Duodenal mucosa (tissue), 2 donors: ENCODE measurements around the gene PHF19.

Experiments used
- H3K27ac ChIP-seq: one replicate; pipeline ENCODE4 v1.7.0; 2013; ENCODE audit warnings: low read depth, low read length
- H3K27me3 ChIP-seq, 2 donors: one replicate each; pipeline ENCODE4 v1.7.0; 2013; ENCODE audit warnings: low read length in 2 of 2, control low read depth in 1 of 2; ENCODE audit not compliant: insufficient read depth in 2 of 2, control insufficient read depth in 1 of 2
- H3K36me3 ChIP-seq, 2 donors: one replicate each; pipeline ENCODE4 v1.7.0; 2013; ENCODE audit warnings: low read length in 2 of 2, control low read depth in 1 of 2; ENCODE audit not compliant: insufficient read depth in 2 of 2, control insufficient read depth in 1 of 2
- H3K4me1 ChIP-seq, 2 donors: one replicate each; pipeline ENCODE4 v1.7.0; 2013; ENCODE audit warnings: low read length in 2 of 2, control low read depth in 1 of 2; ENCODE audit not compliant: insufficient read depth in 2 of 2, control insufficient read depth in 1 of 2
- H3K4me3 ChIP-seq, 2 donors: one replicate each; pipeline ENCODE4 v1.7.0; 2013; ENCODE audit warnings: low read length in 2 of 2, low read depth in 1 of 2
- H3K9ac ChIP-seq, 2 donors: one replicate each; pipeline ENCODE4 v1.7.0; 2013; ENCODE audit warnings: low read length in 2 of 2, low read depth in 1 of 2
- H3K9me3 ChIP-seq, 2 donors: one replicate each; pipeline ENCODE4 v1.7.0; 2013; ENCODE audit warnings: low read length in 2 of 2, control low read depth in 1 of 2; ENCODE audit not compliant: control insufficient read depth in 1 of 2

The PHF19 gene

DNA sequence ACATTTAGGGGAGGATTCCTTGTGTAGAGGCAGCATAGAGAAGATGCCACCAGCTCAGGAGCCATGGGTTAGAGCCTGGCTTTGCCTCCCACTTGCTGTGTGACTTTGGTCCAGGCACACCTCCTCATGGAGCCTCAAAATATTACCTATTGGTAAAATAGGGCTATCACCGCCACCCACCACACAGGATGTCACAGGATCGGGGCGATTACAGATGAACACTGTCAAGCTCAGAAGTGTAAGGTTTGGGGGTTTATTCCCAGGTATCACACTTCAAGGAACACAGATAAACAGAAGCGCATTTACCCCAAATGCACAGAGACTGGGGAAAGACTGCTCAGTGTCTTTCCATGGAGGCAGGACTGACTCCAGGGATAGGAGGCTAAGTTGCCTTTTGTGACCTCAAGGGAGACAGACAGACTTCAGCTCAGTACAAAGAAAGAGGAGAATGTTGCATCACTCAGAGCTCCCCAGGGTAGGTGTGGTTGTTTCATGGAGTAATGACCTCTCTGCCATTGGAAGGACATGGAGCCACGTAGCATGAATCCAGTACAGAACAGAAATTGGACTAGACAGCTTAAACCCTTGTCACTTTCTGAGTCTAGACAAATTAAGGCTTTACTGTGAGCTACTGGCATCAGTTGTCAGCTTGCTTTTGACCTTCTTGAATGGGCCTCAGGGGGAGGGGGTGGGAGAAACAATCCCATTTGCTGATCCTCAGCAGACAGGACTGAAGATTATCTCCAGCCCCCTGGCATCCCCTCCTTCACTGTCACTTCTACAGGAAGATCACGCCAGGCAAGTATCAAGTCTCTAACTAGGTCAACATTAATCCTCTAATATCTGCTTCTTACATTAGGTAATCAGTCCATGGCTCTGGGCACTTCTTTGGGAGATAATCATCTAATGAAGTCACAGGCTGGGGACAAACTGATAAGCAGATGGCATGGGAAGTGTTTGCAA is 43.1 kb upstream of the PHF19 start:
- H3K4me1 ChIP-seq: peaks cover 0 to 10% of the 10 kb centered on the region in 2 donors
- H3K36me3 ChIP-seq: no peaks in the 10 kb centered on the region
- H3K27me3 ChIP-seq: no peaks in the 10 kb centered on the region
- H3K27ac ChIP-seq: no peak overlapping the region
- H3K9me3 ChIP-seq: no peaks in the 10 kb centered on the region
- H3K9ac ChIP-seq: peak overlapping the region in 1 of 2 donors; percentile 41
- no peak overlapping the region for H3K4me3 ChIP-seq

GRCh38 chr9:120918931-120919842 is 42.2 kb upstream of the PHF19 start:
- Histone ChIP-seq H3K4me3 (no peak overlapping the region), H3K27ac (peak overlapping the region; percentile 22), H3K4me1 (peaks cover 0 to 14% of the 10 kb centered on the region in 2 donors), H3K27me3 (no peaks in the 10 kb centered on the region), H3K9me3 (no peaks in the 10 kb centered on the region), H3K9ac (peak overlapping the region in 1 of 2 donors; percentile 26), H3K36me3 (no peaks in the 10 kb centered on the region)

- no peak overlapping the region for H3K9ac ChIP-seq
- H3K9me3 ChIP-seq: no peaks in the 10 kb centered on the region
- H3K4me1 ChIP-seq: peaks cover 0 to 14% of the 10 kb centered on the region in 2 donors
Measured at GRCh38 chr9:120917929-120918762, 41.2 kb upstream of the PHF19 start.

DNA sequence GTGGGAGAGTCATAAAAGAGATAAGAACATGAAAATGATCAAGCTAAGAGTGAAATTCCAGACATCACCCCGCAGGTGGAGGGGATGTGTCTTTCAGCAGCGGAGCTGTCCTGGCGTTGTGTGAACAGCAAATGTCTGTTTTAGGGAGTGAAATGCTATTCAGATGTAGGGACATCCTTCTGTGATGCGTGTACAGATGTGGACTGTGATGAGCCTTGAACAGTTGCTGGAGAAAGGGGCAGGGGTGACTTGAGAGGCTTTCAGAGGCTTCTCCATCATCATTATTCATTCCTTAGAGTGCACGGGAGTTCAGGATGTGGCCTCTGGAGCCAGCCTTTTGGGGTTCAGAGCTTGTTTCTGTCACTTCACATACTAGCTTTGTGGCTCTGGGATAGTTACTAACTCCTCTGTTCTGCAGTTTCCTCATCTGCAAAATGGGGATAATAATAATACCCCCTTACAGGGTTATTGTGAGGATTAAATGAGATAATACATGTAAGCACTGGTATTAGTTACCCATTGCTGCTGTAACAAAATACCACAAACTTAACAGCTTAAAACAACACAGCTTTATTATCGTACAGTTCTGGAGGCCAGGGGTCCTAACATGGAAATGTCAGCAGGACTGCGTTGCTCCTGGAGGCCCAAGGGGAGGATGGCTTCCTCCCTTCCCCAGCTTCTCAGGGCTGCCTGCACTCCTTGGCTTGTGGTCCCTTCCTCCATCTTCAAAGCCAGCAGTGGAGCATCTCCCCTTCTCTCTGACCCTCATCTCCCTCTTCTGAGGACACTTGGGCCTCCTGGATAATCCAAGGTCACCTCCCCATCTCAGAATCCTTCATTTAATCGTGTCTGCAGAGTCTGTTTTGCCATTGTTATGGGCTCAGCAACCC is 40.2 kb upstream of the PHF19 start:
- Histone ChIP-seq H3K4me1 (peaks cover 0 to 14% of the 10 kb centered on the region in 2 donors), H3K27ac (no peak overlapping the region), H3K4me3 (no peak overlapping the region), H3K27me3 (no peaks in the 10 kb centered on the region), H3K9ac (no peak overlapping the region), H3K9me3 (no peaks in the 10 kb centered on the region), H3K36me3 (peaks cover 0 to 5% of the 10 kb centered on the region in 2 donors)

More at GRCh38 chr9:120917929-120918762, 41.2 kb upstream of the PHF19 start:
- no peak overlapping the region for H3K27ac ChIP-seq
- no peaks in the 10 kb centered on the region for H3K27me3 ChIP-seq
- no peak overlapping the region for H3K4me3 ChIP-seq
- H3K36me3 ChIP-seq: no peaks in the 10 kb centered on the region

GRCh38 chr9:120916588-120916987 is 39.6 kb upstream of the PHF19 start:
- Histone ChIP-seq H3K27me3 (no peaks in the 10 kb centered on the region), H3K9me3 (no peaks in the 10 kb centered on the region), H3K9ac (no peak overlapping the region), H3K36me3 (peaks cover 0 to 5% of the 10 kb centered on the region in 2 donors), H3K4me3 (no peak overlapping the region), H3K27ac (no peak overlapping the region), H3K4me1 (peaks cover 0 to 14% of the 10 kb centered on the region in 2 donors)

DNA sequence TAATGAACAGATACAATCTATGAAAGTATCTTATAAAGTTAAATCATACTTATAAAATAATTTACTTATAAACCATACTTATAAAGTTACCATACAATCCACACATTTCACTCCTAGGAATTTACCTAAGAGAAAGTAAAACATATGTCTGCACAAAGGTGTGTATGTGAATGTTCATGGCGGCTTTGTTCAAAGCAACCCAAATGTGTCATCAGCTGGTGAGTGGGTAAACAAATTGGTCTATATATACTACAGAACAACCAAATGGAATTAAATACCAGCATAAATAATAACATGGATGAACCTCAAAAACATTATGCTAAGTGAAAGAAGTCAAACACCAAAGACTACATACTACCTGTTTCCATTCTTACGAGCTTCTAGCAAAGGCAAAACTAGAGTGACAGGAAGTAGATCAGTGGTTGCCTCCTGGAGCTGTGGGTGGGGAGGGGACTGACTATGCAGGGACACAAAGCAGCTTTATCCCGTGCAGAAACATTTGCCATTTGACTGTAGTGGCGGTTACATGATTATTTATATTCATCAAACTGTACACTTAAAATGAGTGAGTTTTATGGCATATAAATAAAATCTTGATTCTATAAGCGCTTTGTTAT is 39.0 kb upstream of the PHF19 start:
- Histone ChIP-seq H3K4me1 (peaks cover 0 to 14% of the 10 kb centered on the region in 2 donors), H3K27ac (no peak overlapping the region), H3K36me3 (peaks cover 0 to 10% of the 10 kb centered on the region in 2 donors), H3K9ac (no peak overlapping the region), H3K27me3 (no peaks in the 10 kb centered on the region), H3K9me3 (no peaks in the 10 kb centered on the region), H3K4me3 (no peak overlapping the region)

DNA sequence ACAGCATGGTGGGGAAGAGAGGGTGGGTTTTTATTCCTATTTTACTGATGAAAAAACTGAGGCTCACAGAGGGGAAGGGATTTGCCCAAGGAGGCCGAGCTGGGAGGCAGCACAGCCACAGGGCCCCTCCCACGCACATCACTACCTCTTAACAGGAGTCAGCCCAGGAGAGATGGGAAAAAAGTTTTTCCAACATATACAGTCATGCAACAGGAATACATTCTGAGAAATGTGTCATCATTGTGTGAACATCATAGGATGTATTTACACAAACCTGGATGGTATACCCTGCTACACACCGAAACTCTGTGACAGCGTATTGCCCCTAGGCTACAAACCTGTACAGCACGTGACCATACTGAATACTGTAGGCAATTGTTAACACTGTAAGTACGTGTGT is 38.0 kb upstream of the PHF19 start:
- H3K9ac ChIP-seq: no peak overlapping the region
- no peaks in the 10 kb centered on the region for H3K27me3 ChIP-seq
- no peak overlapping the region for H3K4me3 ChIP-seq
- H3K36me3 ChIP-seq: peaks cover 0 to 13% of the 10 kb centered on the region in 2 donors
- H3K9me3 ChIP-seq: no peaks in the 10 kb centered on the region
- no peak overlapping the region for H3K27ac ChIP-seq
- H3K4me1 ChIP-seq: peaks cover 0 to 14% of the 10 kb centered on the region in 2 donors

DNA sequence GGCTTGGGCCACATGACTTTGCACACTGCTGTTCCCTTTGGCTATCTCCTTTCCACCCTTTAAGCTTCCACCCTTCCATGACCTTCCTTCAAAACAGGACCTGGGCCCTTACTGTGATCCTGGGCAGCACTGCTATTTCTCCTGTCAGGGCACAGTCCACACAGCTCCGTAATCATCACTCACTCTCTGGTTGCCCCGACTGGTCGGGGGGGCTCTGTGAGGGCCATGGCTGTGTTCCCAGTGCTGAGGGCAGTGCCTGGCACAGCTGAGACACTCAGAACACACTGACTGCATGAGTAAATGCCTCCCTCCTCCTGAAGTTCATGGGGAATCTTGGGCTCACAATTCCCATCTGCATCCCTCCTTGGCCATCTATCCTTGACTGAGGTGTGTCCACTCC is 37.4 kb upstream of the PHF19 start:
- H3K4me1 ChIP-seq: peaks cover 0 to 11% of the 10 kb centered on the region in 2 donors
- no peaks in the 10 kb centered on the region for H3K27me3 ChIP-seq
- no peak overlapping the region for H3K27ac ChIP-seq
- H3K4me3 ChIP-seq: no peak overlapping the region
- peaks cover 0 to 13% of the 10 kb centered on the region in 2 donors for H3K36me3 ChIP-seq
- H3K9ac ChIP-seq: no peak overlapping the region
- H3K9me3 ChIP-seq: no peaks in the 10 kb centered on the region
